NCI-H69 (cell line): ENCODE data around the gene ARL8A.

Experiments used
- DNase-seq: peaks from one replicate; lab custom pipeline; 2025; lab: John Stamatoyannopoulos, UW

Gene ARL8A

GRCh38 chr1:202135221-202135721 is 9.3 kb downstream of the ARL8A start:
- DNase-seq, result peak; percentile 79

GRCh38 chr1:202134645-202135172 is 9.8 kb downstream of the ARL8A start:
- DNase-seq, result no peak

DNA sequence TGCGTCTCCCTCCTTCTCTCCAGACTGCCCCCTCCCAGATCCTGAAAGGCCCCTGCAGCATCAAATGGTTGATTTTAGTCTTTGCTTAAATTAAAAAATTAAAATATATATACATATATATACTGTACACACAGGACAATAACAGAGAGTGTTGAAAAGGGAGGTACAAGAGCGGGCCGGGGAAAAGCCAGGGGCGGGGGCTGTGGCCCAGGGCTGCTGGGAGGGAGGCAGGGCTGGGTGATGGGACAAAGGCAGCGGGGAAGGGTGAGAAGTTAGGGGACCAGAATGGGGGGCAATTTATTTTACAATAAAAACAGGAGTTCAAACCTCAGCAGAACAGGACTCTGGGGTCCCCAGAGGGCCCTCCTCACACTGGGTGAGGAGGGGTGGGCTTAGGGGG is 10.5 kb downstream of the ARL8A start:
- no peak for DNase-seq

GRCh38 chr1:202133496-202133895 is 11.0 kb downstream of the ARL8A start:
- no peak for DNase-seq

- no peak for DNase-seq
These were observed 11.5 kb downstream of the ARL8A start for GRCh38 chr1:202133001-202133400.

DNA sequence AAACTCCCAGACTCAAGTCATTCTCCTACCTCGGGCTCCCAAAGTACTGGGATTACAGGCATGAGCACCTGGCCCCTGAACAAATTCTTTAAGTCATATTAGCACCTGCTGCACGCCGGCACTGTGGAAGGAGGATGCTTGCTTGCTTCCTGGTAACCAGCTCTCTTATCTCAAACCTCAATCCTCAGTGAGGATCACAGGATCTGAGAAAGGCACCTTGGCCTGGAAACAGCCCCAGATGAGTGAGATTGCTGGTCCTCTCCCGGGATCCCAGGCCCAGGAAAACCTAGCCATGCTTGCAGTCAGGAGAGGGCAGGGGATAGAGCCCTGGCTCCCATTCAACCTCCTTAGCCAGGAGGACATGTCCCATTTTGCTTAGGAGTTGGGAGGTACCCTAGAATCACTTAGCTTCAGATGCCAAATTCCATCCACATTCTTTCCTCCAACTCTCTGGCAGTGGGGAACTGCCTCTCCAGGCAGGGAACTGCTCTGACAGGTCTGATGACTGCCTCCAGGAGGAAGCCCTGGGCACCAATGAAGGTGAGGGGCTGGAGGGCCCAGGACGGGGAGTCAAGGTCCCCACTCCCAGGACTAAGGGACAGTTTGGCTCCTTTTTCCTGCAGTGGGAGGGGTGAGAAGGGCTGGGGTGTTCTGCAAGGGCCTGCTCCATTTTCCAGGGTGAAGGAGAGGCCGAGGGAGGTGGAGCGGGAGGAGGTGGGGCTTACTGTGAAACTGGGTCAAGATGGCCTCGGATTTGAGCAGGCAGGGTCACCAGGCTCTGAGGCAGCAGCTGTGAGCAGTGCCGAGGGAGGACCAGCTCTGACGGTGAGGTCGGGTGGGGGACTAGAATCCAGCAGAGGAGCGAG is 12.3 kb downstream of the ARL8A start:
- DNase-seq, result no peak

DNA sequence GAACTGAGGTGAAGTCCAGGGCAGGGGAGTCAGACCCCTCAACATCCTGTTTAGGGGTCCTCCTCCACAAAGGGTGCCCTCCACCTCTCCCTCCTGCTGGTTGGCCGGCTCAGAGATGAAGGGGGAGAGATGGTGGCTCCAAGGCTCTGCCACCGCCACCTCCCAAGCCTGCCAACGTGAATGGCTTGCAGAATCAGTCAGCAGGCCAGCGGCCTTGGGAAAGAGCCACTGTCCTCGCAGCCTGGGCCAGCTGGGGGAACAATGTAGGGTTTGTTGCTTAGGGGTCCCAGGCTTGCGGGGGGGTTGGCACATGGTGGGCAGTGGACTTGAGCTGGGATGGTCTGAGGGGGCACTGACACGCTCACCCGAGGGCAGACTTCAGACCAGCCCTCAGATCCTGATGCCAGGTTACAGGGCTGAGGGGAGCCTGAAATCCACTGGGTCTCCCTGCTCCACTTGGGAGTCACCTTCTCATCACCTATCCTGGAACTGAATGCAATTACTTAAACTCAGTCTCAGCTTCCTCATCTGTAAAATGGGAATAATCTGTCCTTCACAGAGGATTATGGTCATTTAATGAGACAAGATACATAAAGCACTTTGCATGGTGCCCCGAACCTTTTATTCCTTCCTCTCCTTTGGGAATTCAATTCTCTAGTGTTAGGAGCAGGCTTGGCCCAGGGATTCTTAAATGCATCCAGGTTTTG is 13.6 kb downstream of the ARL8A start:
- DNase-seq, result no peak

DNA sequence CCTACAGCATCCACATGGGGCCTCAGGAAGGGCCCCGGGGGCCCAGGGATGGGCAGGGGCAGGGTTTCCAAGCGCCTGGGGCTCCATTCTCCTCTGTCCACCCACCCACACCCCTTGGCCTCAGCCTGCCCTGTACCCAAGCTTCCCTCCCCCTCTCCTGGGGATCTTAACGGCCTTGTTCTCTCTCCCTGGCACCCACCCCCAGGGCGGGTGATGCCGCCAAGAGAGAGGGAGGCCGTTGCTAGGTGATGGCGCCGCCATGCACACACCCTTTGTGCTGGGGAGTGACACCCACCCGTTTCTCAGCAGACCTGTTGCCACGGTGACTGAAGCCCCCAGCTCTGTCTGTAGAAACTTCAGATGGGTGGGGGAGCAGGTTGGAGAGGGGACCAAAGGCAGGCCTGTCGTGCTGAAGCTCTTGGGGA is 14.2 kb downstream of the ARL8A start:
- peak; percentile 66 for DNase-seq

GRCh38 chr1:202129453-202130296 is 14.9 kb downstream of the ARL8A start:
- DNase-seq, result no peak

DNA sequence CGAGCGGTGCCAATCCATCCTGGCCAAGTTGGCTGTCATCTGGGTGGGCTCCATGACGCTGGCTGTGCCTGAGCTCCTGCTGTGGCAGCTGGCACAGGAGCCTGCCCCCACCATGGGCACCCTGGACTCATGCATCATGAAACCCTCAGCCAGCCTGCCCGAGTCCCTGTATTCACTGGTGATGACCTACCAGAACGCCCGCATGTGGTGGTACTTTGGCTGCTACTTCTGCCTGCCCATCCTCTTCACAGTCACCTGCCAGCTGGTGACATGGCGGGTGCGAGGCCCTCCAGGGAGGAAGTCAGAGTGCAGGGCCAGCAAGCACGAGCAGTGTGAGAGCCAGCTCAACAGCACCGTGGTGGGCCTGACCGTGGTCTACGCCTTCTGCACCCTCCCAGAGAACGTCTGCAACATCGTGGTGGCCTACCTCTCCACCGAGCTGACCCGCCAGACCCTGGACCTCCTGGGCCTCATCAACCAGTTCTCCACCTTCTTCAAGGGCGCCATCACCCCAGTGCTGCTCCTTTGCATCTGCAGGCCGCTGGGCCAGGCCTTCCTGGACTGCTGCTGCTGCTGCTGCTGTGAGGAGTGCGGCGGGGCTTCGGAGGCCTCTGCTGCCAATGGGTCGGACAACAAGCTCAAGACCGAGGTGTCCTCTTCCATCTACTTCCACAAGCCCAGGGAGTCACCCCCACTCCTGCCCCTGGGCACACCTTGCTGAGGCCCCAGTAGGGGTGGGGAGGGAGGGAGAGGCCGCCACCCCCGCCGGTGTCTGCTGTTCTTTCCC is 16.5 kb downstream of the ARL8A start:
- DNase-seq, result no peak

- DNase-seq, result no peak
These were observed 17.5 kb downstream of the ARL8A start for GRCh38 chr1:202127061-202127460.

GRCh38 chr1:202126426-202126825 is 18.1 kb downstream of the ARL8A start:
- DNase-seq, result no peak

GRCh38 chr1:202125611-202126010 is 18.9 kb downstream of the ARL8A start:
- DNase-seq, result no peak

- no peak for DNase-seq
These were observed 20.4 kb downstream of the ARL8A start for GRCh38 chr1:202124142-202124541.

DNA sequence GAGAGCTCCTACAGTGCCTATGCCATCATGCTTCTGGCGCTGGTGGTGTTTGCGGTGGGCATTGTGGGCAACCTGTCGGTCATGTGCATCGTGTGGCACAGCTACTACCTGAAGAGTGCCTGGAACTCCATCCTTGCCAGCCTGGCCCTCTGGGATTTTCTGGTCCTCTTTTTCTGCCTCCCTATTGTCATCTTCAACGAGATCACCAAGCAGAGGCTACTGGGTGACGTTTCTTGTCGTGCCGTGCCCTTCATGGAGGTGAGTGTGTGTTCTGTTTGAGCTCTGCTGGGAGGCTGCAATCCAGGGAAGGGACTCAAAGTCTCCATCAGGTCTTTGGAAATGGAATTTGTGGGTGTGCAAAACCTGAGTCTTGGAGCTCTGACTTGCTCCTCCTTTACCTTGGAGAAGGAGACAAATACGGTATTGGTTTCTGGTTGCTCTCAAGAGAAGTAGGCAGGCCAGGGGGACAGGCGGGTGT is 21.2 kb downstream of the ARL8A start:
- DNase-seq, result no peak

DNA sequence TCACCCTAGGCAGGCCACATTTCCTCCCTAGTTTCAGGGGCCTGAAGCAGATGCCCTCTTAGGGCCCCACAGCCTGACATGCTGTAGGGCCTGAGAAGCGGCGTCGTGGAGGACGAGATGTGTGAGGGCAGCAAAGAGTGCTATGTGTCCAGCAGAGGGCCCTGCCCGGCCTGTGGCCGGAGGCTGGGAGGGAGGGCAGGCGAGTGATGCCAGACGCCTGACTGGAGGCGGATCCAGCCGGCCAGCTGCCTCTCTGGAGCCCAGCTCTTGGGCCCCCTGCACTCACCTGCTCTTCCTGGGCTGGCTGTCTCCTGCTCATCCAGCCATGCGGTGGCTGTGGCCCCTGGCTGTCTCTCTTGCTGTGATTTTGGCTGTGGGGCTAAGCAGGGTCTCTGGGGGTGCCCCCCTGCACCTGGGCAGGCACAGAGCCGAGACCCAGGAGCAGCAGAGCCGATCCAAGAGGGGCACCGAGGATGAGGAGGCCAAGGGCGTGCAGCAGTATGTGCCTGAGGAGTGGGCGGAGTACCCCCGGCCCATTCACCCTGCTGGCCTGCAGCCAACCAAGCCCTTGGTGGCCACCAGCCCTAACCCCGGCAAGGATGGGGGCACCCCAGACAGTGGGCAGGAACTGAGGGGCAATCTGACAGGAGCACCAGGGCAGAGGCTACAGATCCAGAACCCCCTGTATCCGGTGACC is 21.8 kb downstream of the ARL8A start, which contains the start of gene GPR37L1:
Gene GPR37L1, plus strand, starts transcription at position 279 of the 697 bp plus-strand sequence. Its CDS starts 47 bp downstream, at position 326.
- peak; percentile 43 for DNase-seq

DNA sequence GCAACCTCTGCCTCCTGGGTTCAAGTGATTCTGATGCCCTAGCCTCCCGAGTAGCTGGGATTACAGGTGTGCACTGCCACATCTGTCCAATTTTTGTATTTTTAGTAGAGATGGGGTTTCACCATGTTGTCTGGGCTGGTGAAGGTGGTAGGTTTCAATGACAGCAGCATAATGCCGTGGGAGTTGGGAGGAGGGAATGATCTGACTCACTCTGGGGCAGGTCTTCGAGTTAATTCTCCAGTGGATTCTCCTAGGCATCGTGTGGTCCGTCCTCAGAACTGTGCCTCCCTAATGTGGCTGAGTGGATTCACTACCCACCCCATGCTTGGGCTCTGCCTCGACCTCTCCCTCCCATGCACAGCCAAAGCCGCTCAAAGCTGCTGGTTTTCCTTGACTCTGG is 23.5 kb downstream of the ARL8A start:
- DNase-seq, result no peak

DNA sequence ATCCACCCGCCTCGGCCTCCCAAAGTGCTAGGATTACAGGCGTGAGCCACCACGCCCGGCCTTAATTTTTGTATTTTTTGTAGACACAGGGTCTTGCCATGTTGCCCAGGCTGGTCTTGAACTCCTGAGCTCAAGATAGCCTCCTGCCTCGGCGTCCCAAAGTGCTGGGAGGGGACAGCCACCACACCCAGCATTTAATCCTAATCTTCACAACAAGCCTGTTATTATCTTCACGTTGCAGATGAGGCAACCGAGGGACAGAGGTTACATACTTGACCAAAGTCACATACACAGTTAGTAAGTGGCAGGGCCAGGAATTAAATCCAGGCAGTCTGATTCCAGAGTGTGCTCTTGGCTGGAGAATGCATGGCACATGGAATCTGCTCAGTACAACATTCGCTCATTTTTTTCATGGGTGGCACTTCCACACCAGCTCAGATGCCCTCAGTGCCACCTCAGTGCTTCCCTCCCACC is 26.6 kb downstream of the ARL8A start:
- DNase-seq, result peak; percentile 38

DNA sequence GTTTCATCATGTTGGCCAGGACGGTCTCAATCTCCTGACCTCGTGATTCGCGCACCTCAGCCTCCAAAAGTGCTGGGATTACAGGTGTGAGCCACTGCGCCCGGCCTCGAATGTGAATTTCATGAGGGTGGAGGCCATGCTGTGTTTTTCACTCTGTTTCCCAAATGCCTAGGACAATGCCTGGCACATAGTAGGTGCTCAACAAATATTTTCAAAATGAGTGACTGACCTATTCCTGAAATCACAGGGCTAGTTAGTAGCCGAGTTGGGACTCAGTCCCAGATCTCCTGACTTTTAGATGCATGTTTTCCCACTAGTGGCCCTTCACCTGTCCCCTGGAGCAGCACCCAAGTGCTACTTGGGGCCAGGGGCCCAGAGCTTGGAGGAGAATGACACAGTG is 28.2 kb downstream of the ARL8A start:
- no peak for DNase-seq

DNA sequence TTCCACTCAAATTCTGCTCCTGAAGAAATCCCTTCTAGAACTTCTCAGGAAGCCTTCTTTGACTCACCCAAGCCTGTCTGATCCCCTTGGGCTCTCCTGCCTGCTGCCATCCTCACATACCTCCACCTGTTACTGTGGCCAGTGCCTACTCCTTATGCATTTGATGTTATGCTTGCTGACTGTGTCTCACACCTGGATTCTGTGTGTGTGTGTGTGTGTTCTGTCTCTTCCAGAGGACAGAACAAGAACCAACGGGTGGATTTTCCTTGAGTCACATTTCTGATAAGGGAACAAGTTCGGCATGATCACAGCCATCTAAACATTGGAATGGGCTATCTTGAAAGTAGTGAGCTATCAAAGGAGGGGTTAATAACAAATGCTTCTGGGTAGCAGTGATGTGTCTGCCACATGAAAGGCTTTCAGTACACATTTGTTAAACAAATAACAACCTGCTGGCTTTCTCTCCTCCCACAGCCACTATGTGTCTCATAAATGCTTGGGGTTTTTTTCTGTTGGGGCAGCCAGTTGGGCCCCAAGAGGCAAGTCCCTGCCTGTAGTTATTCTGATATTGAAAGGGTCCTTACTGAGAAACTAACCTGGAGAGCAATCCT is 30.7 kb downstream of the ARL8A start:
- DNase-seq, result peak; percentile 89
